Gastrocnemius medialis (tissue), 4 donors: Measurements from ENCODE around the gene LCLAT1.

Experiments
- CTCF ChIP-seq, 5 experiments: fragments of 450-650 bp in 3 of 5; fragments of 200-600 bp in 2 of 5; sonication (generic) in 2 of 5; IDR thresholded peaks in 4 of 5; conservative IDR thresholded peaks in 1 of 5; 1 replicate in 4 of 5; 2 replicates in 1 of 5; pipeline ENCODE4 v1.5.1; 2016 to 2019; ENCODE audit warnings: antibody characterized with exemption in 5 of 5, mild to moderate bottlenecking in 3 of 5, moderate library complexity in 3 of 5
- POLR2A ChIP-seq, 2 donors: fragments of 450-650 bp; IDR thresholded peaks; one replicate each; pipeline ENCODE4 v1.6.1; 2017; ENCODE audit warnings: antibody characterized with exemption in 2 of 2, mild to moderate bottlenecking in 2 of 2, moderate library complexity in 2 of 2

- no peak for TF ChIP-seq CTCF (IDR thresholded peaks at IDR 0.05 in 4 of 5, conservative IDR thresholded peaks at IDR 0.05 in 1 of 5)
- TF ChIP-seq POLR2A (IDR thresholded peaks at IDR 0.05): no peak
Measured at GRCh38 chr2:30488012-30488659, 41.1 kb downstream of the LCLAT1 start.
